ENCODE results near the gene GALNT17.
"Not testable (repeated sequence)": the region's sequence is repeated elsewhere in the genome, so short reads cannot be mapped to it uniquely, and the experiment has no call there.

The GALNT17 gene

DNA sequence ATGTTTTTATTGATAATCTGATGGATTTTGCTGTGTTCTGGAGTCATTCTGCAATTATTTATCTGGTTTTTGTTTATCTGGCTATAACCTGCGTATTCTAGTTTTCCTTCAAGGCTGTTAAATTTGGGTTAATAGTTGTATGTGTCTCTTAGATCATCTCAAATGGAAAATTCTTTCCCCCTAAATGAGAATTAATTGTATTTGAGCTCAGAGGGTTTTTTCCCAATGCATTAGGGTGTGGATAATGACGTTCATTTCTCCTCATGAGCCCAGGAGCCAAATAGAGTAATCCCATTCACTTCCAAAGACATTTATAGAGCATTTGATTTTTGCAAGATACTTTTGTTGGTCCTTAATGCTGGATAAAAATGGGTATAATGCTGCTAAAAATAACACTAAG is 564.6 kb downstream of the GALNT17 start:
- no peak for DNase-seq (ENCODE audit: low read depth)

DNA sequence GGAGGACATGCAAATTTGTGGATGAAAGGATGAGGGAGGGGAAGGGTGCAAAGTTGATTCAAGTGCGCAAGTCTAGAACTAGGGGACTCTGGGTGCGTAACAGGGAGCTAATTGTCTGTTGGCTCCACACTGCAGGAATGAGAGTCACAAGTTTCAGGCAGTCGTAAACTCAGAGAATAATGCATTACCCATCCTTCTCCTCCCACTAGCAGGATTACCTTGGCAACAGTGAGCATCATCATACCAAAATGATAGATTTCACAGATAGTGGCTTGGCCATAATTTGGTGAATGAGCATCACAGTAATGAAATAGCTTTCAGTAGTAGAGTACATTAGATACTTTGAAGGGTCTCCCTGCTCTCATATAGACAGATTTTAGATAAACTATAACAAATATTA is 565.5 kb downstream of the GALNT17 start:
- no peak for DNase-seq (ENCODE audit: low read depth)

DNA sequence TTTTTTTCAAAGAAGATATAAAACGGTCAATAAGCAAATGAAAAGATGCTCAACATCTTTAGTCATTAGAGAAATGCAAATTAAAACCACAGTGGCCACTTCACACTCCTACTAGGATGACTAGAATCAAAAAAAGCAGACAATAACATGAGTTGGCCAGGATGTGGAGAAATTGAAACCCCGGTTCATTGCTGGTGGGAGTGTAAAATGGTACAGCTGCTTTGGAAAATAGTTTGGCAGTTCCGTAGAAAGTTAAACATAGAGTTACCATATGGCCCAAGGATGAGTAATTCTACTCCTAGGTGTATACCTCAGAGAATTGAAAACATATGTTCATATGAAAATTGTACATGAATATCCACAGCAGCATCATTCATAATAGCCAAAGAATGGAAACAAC is 573.3 kb downstream of the GALNT17 start:
- no peak for DNase-seq (ENCODE audit: low read depth)

DNA sequence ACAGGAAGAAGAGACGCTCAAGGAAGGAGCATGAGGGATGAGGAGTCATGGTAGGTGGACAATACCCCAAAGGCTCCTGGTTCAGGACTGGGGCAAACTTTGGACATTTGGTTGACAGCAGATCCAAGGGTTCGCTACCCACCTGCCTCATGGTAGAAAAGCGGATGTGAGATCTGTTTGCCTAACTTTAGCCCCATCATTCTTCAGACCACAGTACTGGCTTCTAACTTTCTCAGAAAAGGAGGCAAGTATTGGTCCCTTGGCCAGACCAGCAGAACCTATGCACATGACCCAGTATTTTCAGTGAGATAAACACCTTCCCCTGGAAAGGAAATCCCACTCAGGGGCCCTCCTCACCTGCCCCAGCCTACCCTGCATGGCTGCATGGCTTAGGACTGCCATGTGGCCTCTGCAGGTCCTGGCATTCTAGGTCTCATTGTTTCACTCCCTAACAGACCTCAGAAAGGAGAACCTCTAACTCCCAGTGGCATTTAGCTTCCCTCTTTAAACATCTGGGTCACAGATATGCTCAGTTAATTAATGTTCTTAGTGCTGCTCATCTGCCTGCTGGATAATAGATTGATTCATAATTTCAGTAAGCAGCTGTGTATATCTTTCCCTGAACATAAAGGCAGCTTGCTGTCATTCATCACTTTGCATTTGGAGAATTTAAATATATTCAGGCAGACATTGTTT is 574.1 kb downstream of the GALNT17 start:
- DNase-seq (ENCODE audit: low read depth), result no peak

DNA sequence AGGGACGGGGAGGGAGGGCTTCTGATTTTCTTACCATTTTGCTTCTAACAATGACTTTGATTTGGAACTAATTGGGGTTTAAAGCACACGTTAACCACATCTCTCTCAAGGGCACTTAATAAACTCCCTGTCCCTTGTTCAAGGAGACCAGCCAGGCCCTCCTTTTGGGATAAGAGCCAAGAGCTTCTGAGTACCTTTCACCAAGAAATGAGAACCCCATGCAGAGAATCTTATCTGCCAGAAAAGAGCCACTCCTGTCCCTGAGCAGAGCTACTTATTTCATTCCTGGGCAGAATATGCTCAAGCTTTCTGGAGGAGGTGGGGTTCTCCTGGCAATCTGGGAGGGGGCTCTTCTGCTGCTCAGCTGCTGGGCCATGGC is 574.6 kb downstream of the GALNT17 start:
- DNase-seq (ENCODE audit: low read depth), result no peak

DNA sequence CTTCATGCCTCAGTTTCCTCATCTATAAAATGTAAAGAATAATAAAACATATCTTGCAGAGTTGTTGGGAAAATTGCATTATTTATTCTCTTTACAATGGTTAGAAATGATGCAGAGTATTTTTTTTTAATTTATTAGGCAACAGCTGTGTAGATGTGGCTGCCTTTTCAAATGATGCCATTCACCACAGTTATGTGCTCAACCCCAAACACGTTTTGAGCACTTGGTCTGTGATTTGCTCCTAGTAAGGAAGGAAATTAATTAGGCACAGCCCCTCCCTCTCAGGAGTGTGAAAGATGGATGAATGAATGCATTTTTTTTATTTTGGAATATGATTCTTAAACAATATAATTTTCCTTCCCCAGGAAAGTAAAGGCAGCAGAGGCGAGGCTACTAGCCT is 575.1 kb downstream of the GALNT17 start:
- no peak for DNase-seq (ENCODE audit: low read depth)

DNA sequence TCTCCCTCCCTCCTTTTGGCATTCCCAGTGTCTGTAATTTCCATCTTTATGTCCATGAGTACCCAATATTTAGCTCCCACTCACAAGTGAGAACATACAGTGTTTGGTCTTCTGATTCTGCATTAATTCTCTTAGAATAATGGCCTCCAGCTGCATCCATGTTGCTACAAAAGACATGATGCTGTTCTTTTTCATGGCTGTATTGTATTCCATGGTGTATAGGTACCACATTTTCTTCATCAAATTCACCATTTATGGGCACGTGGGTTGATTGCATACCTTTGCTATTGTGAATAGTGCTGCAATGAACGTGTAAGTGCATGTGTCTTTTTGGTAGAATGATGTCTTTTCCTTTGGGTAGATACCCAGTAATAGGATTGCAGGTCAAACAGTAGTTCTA is 576.8 kb downstream of the GALNT17 start:
- DNase-seq (ENCODE audit: low read depth), result no peak

DNA sequence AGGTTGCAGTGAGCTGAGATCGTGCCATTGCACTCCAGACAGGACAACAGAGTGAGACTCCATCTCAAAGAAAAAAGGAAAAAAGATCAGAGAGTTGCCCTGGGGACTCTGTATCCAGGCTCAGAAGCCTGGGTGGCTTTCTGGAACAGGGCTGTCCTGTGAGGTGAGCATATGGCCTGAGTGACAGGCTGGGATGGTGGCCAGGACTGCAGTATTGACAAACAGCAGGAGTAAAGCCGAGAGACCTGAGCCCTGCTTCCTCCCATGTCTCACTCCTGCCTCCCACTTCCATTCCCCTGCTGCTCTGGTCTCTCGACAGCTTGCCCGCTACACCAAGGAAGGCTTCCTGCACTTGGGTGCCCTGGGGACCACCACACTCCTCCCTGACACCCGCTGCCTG is 578.5 kb downstream of the GALNT17 start:
- no peak for DNase-seq (ENCODE audit: low read depth)

DNA sequence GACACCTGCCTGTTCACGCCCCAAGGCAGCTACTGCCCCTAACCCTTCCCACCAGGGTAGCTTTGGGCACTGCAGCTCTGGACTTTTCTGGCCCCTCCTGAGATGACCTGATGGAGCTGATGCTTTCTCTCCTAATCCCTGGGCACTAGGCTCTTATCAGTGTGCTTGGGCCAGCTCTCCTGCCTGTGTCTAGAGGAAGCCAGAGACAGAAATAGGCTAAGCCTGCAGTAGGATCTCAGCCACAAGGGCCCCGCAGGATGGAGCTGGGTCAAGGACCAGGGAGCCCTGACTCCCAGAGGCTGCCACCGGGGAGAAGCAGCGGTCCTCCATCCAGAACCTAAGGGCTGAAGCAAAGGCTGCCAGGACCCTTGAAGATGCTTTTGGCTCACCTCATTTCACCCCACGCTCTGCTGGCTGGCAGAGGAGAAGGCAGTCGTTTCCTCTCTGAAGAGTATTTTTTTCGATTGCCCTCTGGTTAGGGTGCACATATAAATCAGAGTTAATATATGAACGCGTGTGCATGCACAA is 580.8 kb downstream of the GALNT17 start:
- no peak for DNase-seq (ENCODE audit: low read depth)

DNA sequence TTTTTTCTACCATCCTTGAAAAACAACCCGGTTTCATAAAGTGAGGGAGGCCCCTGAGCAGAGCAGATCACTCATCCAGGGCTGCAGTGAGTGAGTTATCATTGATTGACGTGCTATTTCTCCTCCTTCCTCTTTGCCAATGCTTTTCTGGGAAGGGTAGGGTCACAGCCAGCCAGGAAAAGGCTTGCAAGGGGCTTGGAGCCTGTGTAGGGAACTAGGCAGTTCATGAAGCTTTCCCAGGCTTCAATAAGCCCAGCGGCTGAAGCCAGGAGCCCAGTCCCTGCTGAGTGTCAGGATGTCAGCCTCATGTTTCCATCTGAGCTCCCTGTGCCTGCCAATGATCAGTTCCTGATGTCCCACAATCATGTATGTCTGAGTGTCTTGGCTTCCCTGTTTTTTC is 584.7 kb downstream of the GALNT17 start:
- DNase-seq (ENCODE audit: low read depth), result no peak

DNA sequence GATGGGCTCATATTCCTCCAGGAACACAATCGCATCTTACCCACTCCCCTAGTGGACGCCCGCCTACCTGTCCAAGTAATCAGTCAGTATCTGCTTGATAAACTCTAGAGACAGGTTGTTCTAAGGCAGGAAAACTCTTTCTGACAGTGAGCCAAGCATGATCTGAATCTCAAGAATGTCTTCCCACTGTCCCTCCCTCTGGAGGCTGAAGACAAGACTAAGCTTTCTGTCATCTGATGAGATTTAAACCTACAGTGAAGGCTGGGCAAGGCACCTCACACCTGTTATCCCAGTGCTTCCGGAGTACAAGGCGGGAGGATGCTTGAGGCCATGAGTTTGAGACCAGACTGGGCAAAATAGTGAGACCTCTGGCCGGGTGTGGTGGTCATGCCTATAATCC is 586.6 kb downstream of the GALNT17 start:
- DNase-seq (ENCODE audit: low read depth), result no peak

DNA sequence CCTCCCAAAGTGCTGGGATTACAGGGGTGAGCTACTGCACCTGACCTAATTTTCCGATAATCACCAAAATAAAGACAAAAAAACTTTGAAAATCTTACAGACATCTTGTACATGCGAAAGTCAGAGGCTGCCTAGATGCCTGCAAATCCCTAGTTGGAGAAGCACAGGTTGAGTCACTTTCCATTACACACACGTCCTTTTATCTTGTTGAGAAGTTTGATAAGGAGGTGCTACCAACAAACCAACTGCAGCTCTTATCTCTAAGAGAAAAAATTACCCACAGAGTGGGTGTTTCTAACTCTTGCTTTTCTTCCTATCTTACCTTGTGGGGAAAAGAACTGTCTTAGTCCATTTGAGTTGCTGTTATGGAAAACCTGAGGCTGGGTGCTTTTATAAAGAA is 589.8 kb downstream of the GALNT17 start:
- no peak for DNase-seq (ENCODE audit: low read depth)

DNA sequence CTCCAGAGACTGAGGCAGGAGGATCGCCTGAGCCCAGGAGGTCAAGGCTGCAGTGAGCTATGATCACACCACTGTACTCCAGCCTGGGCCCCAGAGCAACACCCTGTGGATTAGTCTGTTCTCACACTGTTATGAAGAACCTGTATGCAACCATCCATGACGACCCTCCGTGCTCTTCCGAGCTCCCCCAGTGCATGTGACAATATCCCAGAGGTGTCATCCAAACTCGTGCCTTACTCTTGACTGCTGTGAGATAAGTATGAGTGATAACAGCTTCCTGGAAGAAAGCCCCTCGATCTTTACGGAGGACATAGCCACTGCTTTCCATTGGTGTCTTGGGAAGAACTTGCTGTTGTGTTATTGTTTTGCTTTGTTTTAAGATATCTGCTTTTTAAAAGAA is 591.9 kb downstream of the GALNT17 start:
- no peak for DNase-seq (ENCODE audit: low read depth)

DNA sequence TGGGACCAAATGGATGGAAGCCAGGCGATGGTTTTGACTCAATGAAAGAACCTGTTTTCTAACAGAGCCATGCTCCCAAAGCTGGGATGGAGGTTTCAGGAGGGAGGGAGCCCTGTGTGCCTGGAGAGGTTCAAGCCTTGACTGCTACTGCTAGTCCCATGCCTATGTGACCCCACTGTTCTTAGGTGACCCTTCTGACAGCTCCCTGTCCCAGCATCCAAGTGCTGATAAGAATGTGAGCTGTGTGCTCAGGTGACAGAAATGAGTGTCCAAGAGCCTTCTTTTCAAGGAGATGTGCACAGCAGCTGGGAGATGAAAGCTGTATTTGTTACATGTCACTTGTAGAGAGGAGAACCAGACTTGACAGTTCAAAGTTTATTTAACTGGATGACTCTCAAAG is 595.4 kb downstream of the GALNT17 start:
- DNase-seq (ENCODE audit: low read depth), result no peak

DNA sequence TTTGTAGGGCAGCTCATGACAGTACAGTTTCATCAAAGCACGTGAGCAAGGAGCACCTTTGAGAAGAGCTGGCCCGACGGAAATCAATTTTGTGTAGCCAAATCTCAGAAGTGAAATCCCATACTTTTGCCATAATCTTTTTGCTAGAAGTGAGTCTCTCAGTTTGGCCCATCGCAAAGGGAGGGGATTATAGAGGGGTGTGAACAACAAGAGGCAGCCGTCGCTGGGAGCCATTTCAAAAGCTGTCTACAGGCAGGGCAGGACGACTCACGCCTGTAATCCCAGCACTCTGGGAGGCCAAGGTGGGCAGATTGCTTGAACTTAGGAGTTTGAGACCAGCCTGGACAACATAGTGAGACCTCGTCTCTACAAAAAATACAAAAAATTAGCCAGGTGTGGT is 599.8 kb downstream of the GALNT17 start:
- DNase-seq (ENCODE audit: low read depth), result no peak

DNA sequence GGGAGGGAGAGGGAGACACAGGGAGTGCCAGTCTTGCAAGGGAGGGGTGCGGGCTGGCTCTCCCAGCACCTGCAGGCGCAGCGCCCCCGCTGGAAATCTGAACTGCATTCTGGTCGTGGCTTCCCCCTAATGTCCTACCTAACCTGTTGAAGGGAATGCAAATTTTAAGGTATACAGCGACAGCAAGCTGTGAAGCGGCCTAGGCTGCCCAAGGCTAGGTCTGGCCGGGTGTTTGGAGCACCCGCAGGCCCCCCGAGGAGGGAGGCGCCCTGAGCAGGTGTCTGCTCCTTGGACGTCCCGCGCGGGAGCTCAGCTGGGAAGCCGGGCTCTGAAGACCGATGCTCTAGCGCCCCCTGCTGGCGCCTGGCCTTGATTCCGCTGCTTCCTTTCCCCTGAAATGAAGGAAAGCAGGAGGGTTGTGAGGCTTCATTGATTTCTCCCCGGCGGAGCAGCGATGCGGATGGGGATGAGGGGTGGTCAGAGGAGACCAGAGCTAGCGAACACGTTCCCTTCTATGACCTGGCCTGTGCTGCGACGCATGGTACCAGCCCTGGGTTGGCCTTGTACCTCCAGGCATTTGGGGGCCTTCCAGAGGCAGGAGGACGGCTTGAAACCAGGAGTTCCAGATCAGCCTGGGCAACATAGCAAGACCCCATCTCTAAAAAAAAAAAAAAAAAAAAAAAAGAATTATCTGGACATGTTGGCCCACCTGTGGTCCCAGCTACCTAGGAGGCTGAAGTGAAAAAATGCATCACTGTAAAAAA is 601.3 kb downstream of the GALNT17 start:
- peak; percentile 49 for DNase-seq (ENCODE audit: low read depth)

DNA sequence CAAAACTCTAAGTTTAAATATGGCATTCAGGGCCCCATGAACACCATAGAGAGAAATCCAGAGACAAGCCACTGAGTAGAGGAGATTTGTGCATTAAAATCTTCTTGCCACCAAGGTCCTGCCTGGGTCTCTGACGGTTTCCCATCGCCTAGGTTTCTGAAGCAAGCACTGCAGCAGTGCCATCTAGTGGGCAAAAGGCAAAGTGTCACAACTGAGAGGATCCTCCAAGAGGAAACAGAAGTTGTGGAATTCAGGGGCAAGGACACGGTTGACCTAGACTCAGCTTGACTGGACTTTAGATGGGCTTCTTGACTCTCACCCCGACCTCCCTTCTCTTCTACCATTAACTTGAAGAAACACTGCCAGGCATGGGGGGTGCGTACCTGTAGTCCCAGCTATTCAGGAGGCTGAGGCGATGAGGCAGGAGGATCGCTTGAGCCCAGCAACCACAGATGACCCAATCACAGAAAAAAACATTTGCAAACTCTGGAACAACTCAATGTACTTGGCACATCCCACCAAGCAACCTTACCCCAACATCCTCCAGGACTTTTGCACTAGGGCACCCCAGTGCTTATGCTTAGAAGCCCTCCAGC is 604.1 kb downstream of the GALNT17 start:
- peak; percentile 5 for DNase-seq (ENCODE audit: low read depth)

DNA sequence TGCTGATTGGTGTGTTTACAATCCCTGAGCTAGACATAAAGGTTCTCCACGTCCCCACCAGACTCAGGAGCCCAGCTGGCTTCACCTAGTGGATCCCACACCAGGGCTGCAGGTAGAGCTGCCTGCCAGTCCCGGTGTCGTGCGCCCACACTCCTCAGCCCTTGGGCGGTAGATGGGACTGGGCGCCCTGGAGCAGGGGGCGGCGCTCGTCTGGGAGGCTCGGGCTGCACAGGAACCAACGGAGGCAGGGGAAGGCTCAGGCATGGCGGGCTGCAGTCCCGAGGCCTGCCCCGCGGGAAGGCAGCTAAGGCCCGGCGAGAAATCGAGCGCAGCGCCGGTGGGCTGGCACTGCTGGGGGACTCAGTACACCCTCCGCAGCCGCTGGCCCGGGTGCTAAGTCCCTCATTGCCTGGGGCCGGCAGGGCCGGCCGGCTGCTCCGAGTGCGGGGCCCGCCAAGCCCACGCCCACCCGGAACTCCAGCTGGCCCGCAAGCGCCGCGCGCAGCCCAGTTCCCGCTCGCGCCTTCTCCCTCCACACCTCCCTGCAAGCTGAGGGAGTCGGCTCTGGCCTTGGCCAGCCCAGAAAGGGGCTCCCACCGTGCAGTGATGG is 606.1 kb downstream of the GALNT17 start:
- DNase-seq (ENCODE audit: low read depth), result not testable (repeated sequence)

DNA sequence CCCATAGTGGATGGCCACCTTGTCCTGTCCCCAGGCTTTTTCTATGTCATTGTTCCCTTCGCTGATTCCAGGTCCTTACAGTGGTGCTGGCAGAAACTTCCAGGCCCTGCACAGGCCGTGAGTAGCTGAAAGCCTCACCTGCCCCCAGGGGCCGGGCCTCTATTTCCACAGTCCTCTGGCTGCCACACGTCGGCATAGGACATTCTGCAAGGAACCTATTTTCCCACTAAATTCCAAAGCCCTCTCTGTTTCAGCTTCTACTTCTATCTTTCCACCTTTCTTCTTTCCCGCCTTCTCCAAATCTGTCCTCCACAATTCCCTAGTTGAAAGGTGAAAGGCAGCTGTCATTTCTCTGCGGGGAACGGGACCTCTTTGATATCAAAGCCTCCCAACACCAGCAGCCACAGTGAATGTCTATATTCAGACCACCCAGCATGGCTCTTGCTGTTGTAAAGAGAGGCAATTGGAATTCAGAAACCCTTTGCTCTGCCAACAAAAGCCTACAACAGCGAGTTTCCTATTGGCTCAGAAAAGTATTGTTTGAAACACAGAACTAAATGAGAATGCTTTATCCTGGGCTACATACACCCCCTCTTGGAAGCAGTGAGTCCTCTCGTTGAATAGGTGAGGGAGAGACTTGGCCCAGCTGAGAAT is 607.7 kb downstream of the GALNT17 start:
- DNase-seq (ENCODE audit: low read depth), result no peak

DNA sequence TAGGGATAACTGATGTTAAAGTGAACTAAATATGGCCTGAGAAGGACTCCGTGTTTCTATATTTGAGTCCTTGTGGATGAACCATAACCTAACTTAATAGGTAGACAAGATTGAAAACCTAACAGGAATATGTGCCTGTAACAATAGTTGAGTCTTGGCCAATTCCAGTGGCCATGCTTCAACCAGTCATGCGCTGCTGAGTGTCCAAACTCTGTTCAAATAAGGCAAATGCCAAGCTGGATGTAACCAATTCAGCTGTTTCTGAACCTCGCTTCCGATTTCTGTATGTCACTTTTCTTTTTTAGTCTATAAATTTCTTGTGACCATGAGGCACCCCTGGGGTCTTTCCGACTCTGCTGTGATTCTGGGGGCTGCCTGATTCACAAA is 608.2 kb downstream of the GALNT17 start:
- DNase-seq (ENCODE audit: low read depth), result no peak

DNA sequence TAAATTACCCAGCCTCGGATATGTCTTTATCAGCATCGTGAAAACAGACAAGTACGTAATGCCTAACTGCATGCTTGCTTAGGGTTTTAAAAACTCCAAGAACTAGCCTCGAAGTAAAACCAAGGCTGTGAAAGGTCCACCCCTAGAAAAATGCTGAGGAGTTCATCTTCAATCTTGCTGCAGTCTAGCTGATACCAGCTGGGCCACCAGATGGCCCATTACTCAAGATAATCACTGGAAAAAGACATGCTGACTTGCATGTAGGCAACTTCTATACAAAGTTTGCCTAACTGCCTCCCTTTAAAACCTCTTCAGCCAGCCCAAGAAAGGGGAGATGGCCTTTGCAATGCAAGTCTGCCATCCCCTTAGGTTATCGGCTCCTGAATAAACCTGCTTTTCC is 614.1 kb downstream of the GALNT17 start:
- DNase-seq (ENCODE audit: low read depth), result no peak

DNA sequence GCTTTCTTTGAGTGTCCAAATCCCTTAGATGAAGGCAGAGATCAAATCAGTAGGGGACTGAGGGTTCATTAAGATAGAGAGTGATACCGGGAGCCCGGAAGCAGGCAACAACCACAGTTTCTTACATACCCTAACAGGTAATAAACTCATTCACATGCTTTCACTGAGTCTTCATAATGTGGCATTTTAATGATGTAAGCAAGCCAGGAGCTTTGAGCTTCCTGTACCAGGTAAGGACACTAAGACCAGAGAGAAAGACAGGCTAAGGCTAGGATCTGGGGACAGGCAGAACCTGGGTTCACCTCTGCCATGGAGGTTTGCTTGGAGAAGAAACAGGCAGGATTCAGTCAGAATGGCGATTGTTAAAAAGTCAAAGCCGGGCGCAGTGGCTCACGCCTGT is 618.3 kb downstream of the GALNT17 start:
- DNase-seq (ENCODE audit: low read depth), result no peak

Measured in activated T-cell treated with anti-CD3 and anti-CD28 coated beads for 1 hour (primary cell).